ENCODE results near the gene ZBED6. TPM values are rescaled to one million over a fixed set of nuclear protein-coding genes. Genes with fewer than 3 reads are reported as not detected.

ZBED6 gene
- total and polyA plus RNA-seq, 2 experiments from 2014 or later = 2.5 to 4.8 TPM

- peaks cover 90% of the 10 kb centered on the region for H3K36me3 Mint-ChIP-seq (ENCODE audit: low read depth)
- H3K4me1 ChIP-seq (ENCODE audit: insufficient read depth) = no peaks in the 10 kb centered on the region
- H4K20me1 ChIP-seq (replicated peaks; ENCODE audit: insufficient read depth) = no peaks in the 10 kb centered on the region; the same call in 1 of the 2 replicates
- peak overlapping the region; percentile 28; the same call in 1 of the 3 replicates for H3K4me3 Mint-ChIP-seq
- no peaks in the 10 kb centered on the region for H3K9me2 ChIP-seq (ENCODE audit: insufficient read depth)
- H3K36me3 ChIP-seq (ENCODE audit: insufficient read depth) = peaks cover 51% of the 10 kb centered on the region
- peaks cover 6% of the 10 kb centered on the region for H3K27me3 Mint-ChIP-seq (ENCODE audit: insufficient read depth, low read depth, poor library complexity)
- H3K27me3 ChIP-seq (ENCODE audit: insufficient read depth) = no peaks in the 10 kb centered on the region
- ATAC-seq (no peak), DNase-seq (ENCODE audit: low spot score) (no peak)
- no peak overlapping the region for H3K27ac ChIP-seq (ENCODE audit: low read depth)
- no peak overlapping the region for H3K27ac Mint-ChIP-seq
- H3K4me1 Mint-ChIP-seq = peaks cover 4% of the 10 kb centered on the region; the same call in 2 of the 3 replicates
- TF ChIP-seq ZNF331 (CRISPR knock-in tag; IDR thresholded peaks at IDR 0.05; ENCODE audit: low read depth) = no peak
- TF ChIP-seq ETS1 (IDR thresholded peaks at IDR 0.05) = no peak
- no peak for TF ChIP-seq ZNF114 (CRISPR knock-in tag; IDR thresholded peaks at IDR 0.05)
- no peak for TF ChIP-seq JUNB (IDR thresholded peaks at IDR 0.05; ENCODE audit: unreplicated experiment)
- TF ChIP-seq POLR2AphosphoS5 (IDR thresholded peaks at IDR 0.05; ENCODE audit: low read depth) = no peak
- TF ChIP-seq REST (IDR thresholded peaks at IDR 0.05; ENCODE audit: unreplicated experiment) = no peak
- TF ChIP-seq CREB1 (CRISPR knock-in tag; IDR thresholded peaks at IDR 0.05; ENCODE audit: low read depth) = no peak
- no peak for TF ChIP-seq EZH2 (IDR thresholded peaks at IDR 0.05; ENCODE audit: low read depth, unreplicated experiment)
- TF ChIP-seq NANOG (IDR thresholded peaks at IDR 0.05; ENCODE audit: borderline replicate concordance) = no peak
- no peak for TF ChIP-seq EZH2phosphoT487 (IDR thresholded peaks at IDR 0.05; ENCODE audit: unreplicated experiment)
- TF ChIP-seq CTCF (conservative IDR thresholded peaks at IDR 0.05; ENCODE audit: low read depth in 2 of 2) = no peak
- no peak for TF ChIP-seq STAT1 (IDR thresholded peaks at IDR 0.05; ENCODE audit: unreplicated experiment)
- no peak for TF ChIP-seq ZNF462 (CRISPR knock-in tag; IDR thresholded peaks at IDR 0.05)
- no peak overlapping the region for H3K4me3 ChIP-seq
- H3F3A ChIP-seq (replicated peaks; ENCODE audit: low read depth) = no peaks in the 10 kb centered on the region
- H3K79me2 ChIP-seq (replicated peaks; ENCODE audit: insufficient read depth) = peaks cover 7% of the 10 kb centered on the region; the same call in 1 of the 2 replicates
- H2AFZ ChIP-seq = no peak overlapping the region
- no peak overlapping the region for H3K4me2 ChIP-seq
- peaks cover 35% of the 10 kb centered on the region for H3K9me3 Mint-ChIP-seq
These were observed 48.0 kb downstream of the ZBED6 start for GRCh38 chr1:203843435-203843834.
